Endothelial cell (in vitro differentiated cells): Measurements from ENCODE around the gene IL17RA. TPM values are rescaled to one million over a fixed set of nuclear protein-coding genes. Genes with fewer than 3 reads are reported as not detected.

Experiments used
- DNase-seq: peaks from one replicate; pipeline ENCODE4 v3.0.0; 2021; ENCODE audit warnings: low spot score
- H3K27ac Mint-ChIP-seq: one replicate; pipeline ENCODE4 v1.8.0; 2021; ENCODE audit warnings: mixed read lengths, inconsistent platforms; ENCODE audit not compliant: unreplicated experiment
- H3K27me3 Mint-ChIP-seq: one replicate; pipeline ENCODE4 v1.8.0; 2021; ENCODE audit warnings: mild to moderate bottlenecking, moderate library complexity, mixed read lengths, inconsistent platforms; ENCODE audit not compliant: unreplicated experiment
- H3K36me3 Mint-ChIP-seq: one replicate; pipeline ENCODE4 v1.8.0; 2021; ENCODE audit warnings: mild to moderate bottlenecking, low read depth, mixed read lengths, inconsistent platforms; ENCODE audit not compliant: unreplicated experiment
- H3K4me1 Mint-ChIP-seq: one replicate; pipeline ENCODE4 v1.8.0; 2021; ENCODE audit warnings: mild to moderate bottlenecking, mixed read lengths, inconsistent platforms; ENCODE audit not compliant: unreplicated experiment
- H3K4me3 Mint-ChIP-seq: one replicate; pipeline ENCODE4 v1.8.0; 2021; ENCODE audit warnings: mild to moderate bottlenecking, mixed read lengths, inconsistent platforms; ENCODE audit not compliant: unreplicated experiment
- H3K9me3 Mint-ChIP-seq: one replicate; pipeline ENCODE4 v1.8.0; 2021; ENCODE audit warnings: mixed read lengths, inconsistent platforms; ENCODE audit not compliant: unreplicated experiment
- CTCF ChIP-seq: fragments of 200-600 bp; sonication (generic); IDR thresholded peaks from one replicate; pipeline ENCODE4 v1.5.0; 2021; ENCODE audit warnings: antibody characterized with exemption; ENCODE audit not compliant: unreplicated experiment
- total RNA-seq: library from RNA; stranded (reverse); fragmentation: NEBNext Ultra II Directional; extraction: Animal tissue kit (Norgen Biotek cat#: 25700); gene quantifications from one replicate; pipeline ENCODE4 v1.2.1, GENCODE V29; 2021; ENCODE audit not compliant: unreplicated experiment

IL17RA gene
- total RNA-seq, 1 donor from 2014 or later = 63.7 TPM

GRCh38 chr22:17109113-17109865 lies 24.5 kb downstream of the IL17RA start:
- Mint-ChIP-seq H3K4me3 (peak overlapping the region; percentile 65), H3K4me1 (peaks cover 12% of the 10 kb centered on the region), H3K9me3 (no peaks in the 10 kb centered on the region), H3K27me3 (peaks cover 17% of the 10 kb centered on the region), H3K36me3 (peaks cover 44% of the 10 kb centered on the region), H3K27ac (no peak overlapping the region)
- TF ChIP-seq CTCF = no peak
- DNase-seq = no peak

- Mint-ChIP-seq H3K27me3 (peaks cover 17% of the 10 kb centered on the region), H3K36me3 (peaks cover 37% of the 10 kb centered on the region), H3K27ac (no peak overlapping the region), H3K4me3 (peak overlapping the region; percentile 65), H3K9me3 (no peaks in the 10 kb centered on the region), H3K4me1 (peaks cover 19% of the 10 kb centered on the region)
- no peak for TF ChIP-seq CTCF
- DNase-seq = no peak
These were observed 25.2 kb downstream of the IL17RA start for GRCh38 chr22:17109976-17110375.

GRCh38 chr22:17110791-17111550 lies 26.2 kb downstream of the IL17RA start:
- Mint-ChIP-seq H3K4me3 (no peak overlapping the region), H3K27me3 (peaks cover 17% of the 10 kb centered on the region), H3K27ac (peak overlapping the region; percentile 48), H3K9me3 (no peaks in the 10 kb centered on the region), H3K36me3 (peaks cover 30% of the 10 kb centered on the region), H3K4me1 (peaks cover 29% of the 10 kb centered on the region)
- no peak for DNase-seq
- no peak for TF ChIP-seq CTCF

GRCh38 chr22:17112491-17113042 lies 27.8 kb downstream of the IL17RA start:
- Mint-ChIP-seq H3K4me3 (no peak overlapping the region), H3K27me3 (peaks cover 12% of the 10 kb centered on the region), H3K9me3 (no peaks in the 10 kb centered on the region), H3K4me1 (peaks cover 45% of the 10 kb centered on the region), H3K36me3 (peaks cover 24% of the 10 kb centered on the region), H3K27ac (no peak overlapping the region)
- no peak for DNase-seq
- no peak for TF ChIP-seq CTCF
